Left lobe of liver (tissue), 2 donors: ENCODE measurements around the gene KISS1R. TPM values are rescaled to one million over a fixed set of nuclear protein-coding genes. Genes with fewer than 3 reads are reported as not detected.

Source experiments
- ATAC-seq: fragments of 200-7000 bp; cut with Tn5 transposase; one replicate; pipeline ENCODE4 v1.9.1; 2020; ENCODE audit warnings: mild to moderate bottlenecking, moderate library complexity
- DNase-seq: peaks from one replicate; pipeline ENCODE4 v3.0.0-alpha.2; 2020; ENCODE audit warnings: low spot score
- total RNA-seq: library from RNA; stranded (reverse); gene quantifications from one replicate; pipeline ENCODE4 v1.2.1, GENCODE V29; 2021
- donor health status: DM: no; HTN: no; CAD: no; lungs with moderate emphysema.
- donor health status: DM: no; HTN: yes; CAD: no.

Gene KISS1R
- total RNA-seq, 1 donor from 2014 or later: not detected

GRCh38 chr19:966485-967088, 49.5 kb downstream of the KISS1R start:
- ATAC-seq: no peak
- no peak for DNase-seq

Other genes with a start within 250 kb of the KISS1R start
- gene FSTL3, start 240.9 kb upstream of the KISS1R start, total RNA-seq: 4.3 TPM
- gene PRSS57, start 221.9 kb upstream of the KISS1R start, total RNA-seq: not detected
- 6.6 TPM for gene PALM, start 208.4 kb upstream of the KISS1R start, total RNA-seq
- gene MISP, start 166.2 kb upstream of the KISS1R start, total RNA-seq: 0.18 TPM
- gene PTBP1, start 119.9 kb upstream of the KISS1R start, total RNA-seq: 115 TPM
- gene PLPPR3, start 95.4 kb upstream of the KISS1R start, total RNA-seq: not detected
- gene AZU1, start 89.5 kb upstream of the KISS1R start, total RNA-seq: 0.60 TPM
- 0.23 TPM for gene PRTN3, start 76.3 kb upstream of the KISS1R start, total RNA-seq
- gene ELANE, start 65.0 kb upstream of the KISS1R start, total RNA-seq: 0.58 TPM
- gene CFD, start 57.7 kb upstream of the KISS1R start, total RNA-seq: 6.1 TPM
- 36.3 TPM for gene MED16, start 24.1 kb upstream of the KISS1R start, total RNA-seq
- gene RNU6-9, start 23.8 kb upstream of the KISS1R start, total RNA-seq: not detected
- 20.9 TPM for gene R3HDM4, start 4.1 kb upstream of the KISS1R start, total RNA-seq
- 3.6 TPM for gene ARID3A, start 8.7 kb downstream of the KISS1R start, total RNA-seq
- 34.7 TPM for gene WDR18, start 67.0 kb downstream of the KISS1R start, total RNA-seq
- not detected for gene GRIN3B, start 83.1 kb downstream of the KISS1R start, total RNA-seq
- gene TMEM259, start 103.8 kb downstream of the KISS1R start, total RNA-seq: 117 TPM
- gene RNU6-2, start 104.2 kb downstream of the KISS1R start, total RNA-seq: not detected
- 23.2 TPM for gene CNN2, start 109.3 kb downstream of the KISS1R start, total RNA-seq
- 10.4 TPM for gene ABCA7, start 122.8 kb downstream of the KISS1R start, total RNA-seq
- 5.1 TPM for gene ARHGAP45, start 149.8 kb downstream of the KISS1R start, total RNA-seq
- 143 TPM for gene POLR2E, start 178.0 kb downstream of the KISS1R start, total RNA-seq
- 247 TPM for gene GPX4, start 186.7 kb downstream of the KISS1R start, total RNA-seq